GM18951 (cell line): ENCODE data around the gene FAM114A1.

Experiments
- POLR2A ChIP-seq: IDR thresholded peaks from 4 replicates; pipeline ENCODE4 v1.6.1; 2011; ENCODE audit warnings: mild to moderate bottlenecking; ENCODE audit not compliant: insufficient read length, insufficient read depth; ENCODE audit errors: extremely low read depth
- in situ Hi-C: fragments of 300-500 bp; cut with MboI; formaldehyde crosslinking; loops from one replicate; pipeline ENCODE4 v1.12.0; 2022; ENCODE audit warnings: low sequenced_read_pairs, mixed read lengths, inconsistent platforms; ENCODE audit not compliant: unreplicated experiment

FAM114A1 gene

GRCh38 chr4:38894322-38894982 lies 26.8 kb downstream of the FAM114A1 start:
- in situ Hi-C loops = no loop called here
- TF ChIP-seq POLR2A = no peak

- in situ Hi-C loops = loop anchor here (5.0 kb wide), 1 partner anchor 240 kb away; no protein-coding TSS in a partner anchor
- no peak for TF ChIP-seq POLR2A
Observed at GRCh38 chr4:38896940-38897339, 29.3 kb downstream of the FAM114A1 start.

- no peak for TF ChIP-seq POLR2A
- in situ Hi-C loops = loop anchor here (5.0 kb wide), 1 partner anchor 239 kb away; no protein-coding TSS in a partner anchor
Observed at GRCh38 chr4:38898245-38898644, 30.6 kb downstream of the FAM114A1 start.

GRCh38 chr4:38902221-38902620 lies 34.6 kb downstream of the FAM114A1 start:
- TF ChIP-seq POLR2A = no peak
- in situ Hi-C loops = loop anchor here (25.0 kb wide), 1 partner anchor 535 kb away; no protein-coding TSS in a partner anchor

- no peak for TF ChIP-seq POLR2A
- in situ Hi-C loops = loop anchor here (25.0 kb wide), 1 partner anchor 535 kb away; no protein-coding TSS in a partner anchor
Observed at GRCh38 chr4:38902695-38903094, 35.1 kb downstream of the FAM114A1 start.

- no peak for TF ChIP-seq POLR2A
- in situ Hi-C loops = loop anchor here (25.0 kb wide), 1 partner anchor 533 kb away; no protein-coding TSS in a partner anchor
Observed at GRCh38 chr4:38904090-38904666, 36.6 kb downstream of the FAM114A1 start.

GRCh38 chr4:38904682-38905081 lies 37.1 kb downstream of the FAM114A1 start:
- TF ChIP-seq POLR2A = no peak
- in situ Hi-C loops = loop anchor here (25.0 kb wide), 1 partner anchor 533 kb away; no protein-coding TSS in a partner anchor

- no peak for TF ChIP-seq POLR2A
- in situ Hi-C loops = loop anchor here (25.0 kb wide), 1 partner anchor 531 kb away; no protein-coding TSS in a partner anchor
Observed at GRCh38 chr4:38905652-38906385, 38.2 kb downstream of the FAM114A1 start.

GRCh38 chr4:38907696-38908270 lies 40.2 kb downstream of the FAM114A1 start:
- TF ChIP-seq POLR2A = no peak
- in situ Hi-C loops = loop anchor here (25.0 kb wide), 1 partner anchor 530 kb away; no protein-coding TSS in a partner anchor

- TF ChIP-seq POLR2A = no peak
- in situ Hi-C loops = loop anchor here (25.0 kb wide), 1 partner anchor 528 kb away; no protein-coding TSS in a partner anchor
Observed at GRCh38 chr4:38909015-38909414, 41.4 kb downstream of the FAM114A1 start.

GRCh38 chr4:38911257-38911656 lies 43.7 kb downstream of the FAM114A1 start:
- no peak for TF ChIP-seq POLR2A
- in situ Hi-C loops = loop anchor here (25.0 kb wide), 1 partner anchor 526 kb away; no protein-coding TSS in a partner anchor

GRCh38 chr4:38914854-38915253 lies 47.2 kb downstream of the FAM114A1 start:
- no peak for TF ChIP-seq POLR2A
- in situ Hi-C loops = loop anchor here (25.0 kb wide), 1 partner anchor 522 kb away; no protein-coding TSS in a partner anchor

GRCh38 chr4:38916267-38916666 lies 48.7 kb downstream of the FAM114A1 start:
- in situ Hi-C loops = loop anchor here (25.0 kb wide), 1 partner anchor 521 kb away; no protein-coding TSS in a partner anchor
